Neural cell (in vitro differentiated cells): ENCODE results near the gene MED26. TPM values are rescaled to one million over a fixed set of nuclear protein-coding genes. Genes with fewer than 3 reads are reported as not detected.

ENCODE experiments used
- H2AFZ ChIP-seq: fragments of 200-600, 300-800 bp; sonication (generic), shearing (Covaris generic); 2 replicates; pipeline ENCODE4 v1.6.0; 2014; ENCODE audit warnings: low read depth, mild to moderate bottlenecking, antibody characterized with exemption, low read length, moderate library complexity
- H3F3A ChIP-seq: fragments of 200-600 bp; shearing (Covaris generic); 2 replicates; pipeline ENCODE4 v1.6.1; 2016; ENCODE audit warnings: mild to moderate bottlenecking, moderate library complexity, mixed read lengths, antibody characterized with exemption, low read length; ENCODE audit not compliant: insufficient read depth, poor library complexity, severe bottlenecking
- H3K27ac ChIP-seq: fragments of 200-600, 300-800 bp; sonication (generic), shearing (Covaris generic); 2 replicates; pipeline ENCODE4 v1.5.1; 2014; ENCODE audit warnings: mild to moderate bottlenecking, low read length, moderate library complexity
- H3K27me3 ChIP-seq: fragments of 300-800, 200-600 bp; sonication (generic), shearing (Covaris generic); 2 replicates; pipeline ENCODE4 v1.6.0; 2014; ENCODE audit warnings: mild to moderate bottlenecking, low read depth, low read length, moderate library complexity; ENCODE audit not compliant: insufficient read depth
- H3K36me3 ChIP-seq: fragments of 300-800, 200-600 bp; sonication (generic), shearing (Covaris generic); 2 replicates; pipeline ENCODE4 v1.5.1; 2014; ENCODE audit warnings: mild to moderate bottlenecking, antibody characterized with exemption, low read length, moderate library complexity; ENCODE audit not compliant: insufficient read depth
- H3K4me2 ChIP-seq: fragments of 300-800, 200-600 bp; sonication (generic), shearing (Covaris generic); 2 replicates; pipeline ENCODE4 v1.6.0; 2014; ENCODE audit warnings: mild to moderate bottlenecking, low read length
- H3K4me3 ChIP-seq: fragments of 300-800, 200-600 bp; sonication (generic), shearing (Covaris generic); 2 replicates; pipeline ENCODE4 v1.5.1; 2014; ENCODE audit warnings: mild to moderate bottlenecking, low read length, moderate library complexity
- H3K79me2 ChIP-seq: fragments of 200-600 bp; shearing (Covaris generic); replicated peaks from 2 replicates; pipeline ENCODE4 v1.6.0; 2014; ENCODE audit warnings: mild to moderate bottlenecking, low read length, moderate library complexity; ENCODE audit not compliant: insufficient read depth
- H3K9ac ChIP-seq: fragments of 300-800, 200-600 bp; sonication (generic), shearing (Covaris generic); 2 replicates; pipeline ENCODE4 v1.6.1; 2016; ENCODE audit warnings: mild to moderate bottlenecking, low read length, mixed read lengths
- H3K9me2 ChIP-seq: fragments of 200-600 bp; shearing (Covaris generic); 2 replicates; pipeline ENCODE4 v1.6.1; 2016; ENCODE audit warnings: mild to moderate bottlenecking, low read length, mixed read lengths; ENCODE audit not compliant: insufficient read depth
- H3K9me3 ChIP-seq: fragments of 200-600, 300-800 bp; sonication (generic), shearing (Covaris generic); 2 replicates; pipeline ENCODE4 v1.6.1; 2016; ENCODE audit warnings: mild to moderate bottlenecking, mixed run types, low read length, moderate library complexity, mixed read lengths
- H4K20me1 ChIP-seq: fragments of 200-600 bp; shearing (Covaris generic); 2 replicates; pipeline ENCODE4 v1.6.1; 2016; ENCODE audit warnings: mild to moderate bottlenecking, mixed run types; ENCODE audit not compliant: insufficient read depth
- CTCF ChIP-seq: fragments of 450-650 bp; IDR thresholded peaks from 2 replicates; pipeline ENCODE4 v1.5.1; 2014; ENCODE audit warnings: antibody characterized with exemption, mild to moderate bottlenecking, moderate library complexity; ENCODE audit not compliant: poor library complexity, severe bottlenecking
- EP300 ChIP-seq: fragments of 450-650 bp; conservative IDR thresholded peaks from 2 replicates; pipeline ENCODE4 v1.6.1; 2014; ENCODE audit warnings: antibody characterized with exemption, mild to moderate bottlenecking, moderate library complexity; ENCODE audit not compliant: poor library complexity, severe bottlenecking
- EZH2 ChIP-seq: fragments of 200-600, 300-800 bp; shearing (Covaris generic), sonication (generic); IDR thresholded peaks from 2 replicates; pipeline ENCODE4 v1.6.1; 2014; ENCODE audit warnings: antibody characterized with exemption, low read length, borderline replicate concordance, mild to moderate bottlenecking; ENCODE audit not compliant: insufficient read depth, poor library complexity, severe bottlenecking
- MXI1 ChIP-seq: fragments of 450-650 bp; conservative IDR thresholded peaks from 2 replicates; pipeline ENCODE4 v1.6.1; 2014; ENCODE audit warnings: antibody characterized with exemption, mild to moderate bottlenecking; ENCODE audit not compliant: poor library complexity, severe bottlenecking
- POLR2AphosphoS5 ChIP-seq: IDR thresholded peaks from 2 replicates; pipeline ENCODE4 v1.6.1; 2012
- RAD21 ChIP-seq: fragments of 450-650 bp; conservative IDR thresholded peaks from 2 replicates; pipeline ENCODE4 v1.6.1; 2014; ENCODE audit warnings: antibody characterized with exemption, mild to moderate bottlenecking, moderate library complexity
- REST ChIP-seq: IDR thresholded peaks from 2 replicates; pipeline ENCODE4 v1.6.1; 2012; ENCODE audit warnings: borderline replicate concordance
- SMC3 ChIP-seq: fragments of 450-650 bp; conservative IDR thresholded peaks from 2 replicates; pipeline ENCODE4 v1.6.1; 2014; ENCODE audit warnings: antibody characterized with exemption, mild to moderate bottlenecking, moderate library complexity; ENCODE audit not compliant: poor library complexity
- TAF1 ChIP-seq: IDR thresholded peaks from 2 replicates; pipeline ENCODE4 v1.6.1; 2012; ENCODE audit warnings: low read depth
- polyA plus RNA-seq: library from polyadenylated mRNA; depleted of rRNA; stranded (reverse); fragments of >200 nt; gene quantifications from 2 replicates; pipeline ENCODE4 v1.2.3, GENCODE V29; 2014

MED26 gene
- polyA plus RNA-seq, 1 donor from 2014 or later, result 4.2 TPM

- Histone ChIP-seq H3K27ac (no peak overlapping the region), H3K9ac (no peak overlapping the region), H3K9me2 (no peaks in the 10 kb centered on the region), H3K4me3 (no peak overlapping the region), H3K36me3 (peaks cover 7% of the 10 kb centered on the region), H3F3A (no peaks in the 10 kb centered on the region), H3K27me3 (no peaks in the 10 kb centered on the region), H2AFZ (no peak overlapping the region), H3K4me2 (no peak overlapping the region), H4K20me1 (no peaks in the 10 kb centered on the region), H3K9me3 (no peaks in the 10 kb centered on the region), H3K79me2 (peaks cover 3% of the 10 kb centered on the region)
- TF ChIP-seq CTCF (no peak), TAF1 (no peak), REST (no peak), SMC3 (no peak), RAD21 (no peak), EP300 (no peak), POLR2AphosphoS5 (no peak), MXI1 (no peak), EZH2 (no peak)
These were observed 61.8 kb downstream of the MED26 start for GRCh38 chr19:16566161-16566560.

GRCh38 chr19:16564842-16565241 is 63.2 kb downstream of the MED26 start:
- TF ChIP-seq MXI1, result no peak
- TF ChIP-seq EP300, result no peak
- no peak for TF ChIP-seq POLR2AphosphoS5
- no peak for TF ChIP-seq EZH2
- H3K27ac ChIP-seq, result no peak overlapping the region
- H4K20me1 ChIP-seq, result no peaks in the 10 kb centered on the region
- no peaks in the 10 kb centered on the region for H3K9me3 ChIP-seq
- no peaks in the 10 kb centered on the region for H3K27me3 ChIP-seq
- no peaks in the 10 kb centered on the region for H3K79me2 ChIP-seq
- no peak overlapping the region for H2AFZ ChIP-seq
- peaks cover 7% of the 10 kb centered on the region for H3K36me3 ChIP-seq
- H3K4me3 ChIP-seq, result no peak overlapping the region
- H3F3A ChIP-seq, result no peaks in the 10 kb centered on the region
- no peak overlapping the region for H3K4me2 ChIP-seq
- H3K9ac ChIP-seq, result no peak overlapping the region
- H3K9me2 ChIP-seq, result no peaks in the 10 kb centered on the region

GRCh38 chr19:16562608-16563025 is 65.4 kb downstream of the MED26 start:
- no peak overlapping the region for H3K4me3 ChIP-seq
- peaks cover 7% of the 10 kb centered on the region for H3K36me3 ChIP-seq
- no peaks in the 10 kb centered on the region for H3K9me3 ChIP-seq
- no peak for TF ChIP-seq MXI1
- no peak for TF ChIP-seq SMC3
- no peak for TF ChIP-seq RAD21
- no peak for TF ChIP-seq CTCF
- TF ChIP-seq EZH2, result no peak
- H3K9ac ChIP-seq, result no peak overlapping the region
- H3K79me2 ChIP-seq, result no peaks in the 10 kb centered on the region
- H3F3A ChIP-seq, result no peaks in the 10 kb centered on the region
- no peaks in the 10 kb centered on the region for H3K27me3 ChIP-seq
- H2AFZ ChIP-seq, result no peak overlapping the region
- H4K20me1 ChIP-seq, result no peaks in the 10 kb centered on the region
- no peak overlapping the region for H3K4me2 ChIP-seq
- no peak overlapping the region for H3K27ac ChIP-seq
- no peaks in the 10 kb centered on the region for H3K9me2 ChIP-seq
